H9 (cell line): Measurements from ENCODE around the gene KAT5. TPM values are rescaled to one million over a fixed set of nuclear protein-coding genes. Genes with fewer than 3 reads are reported as not detected.

ENCODE experiments used
- DNase-seq: peaks from one replicate; pipeline ENCODE4 v3.0.0-alpha.2; 2017
- H2AFZ ChIP-seq: one replicate; pipeline ENCODE4 v1.6.1; 2013; ENCODE audit warnings: mild to moderate bottlenecking, low read length, control low read depth, moderate library complexity
- H2AK5ac ChIP-seq: 2 replicates; pipeline ENCODE4 v1.6.1; 2013; ENCODE audit warnings: low read length, control low read depth, mixed read lengths; ENCODE audit not compliant: insufficient read length
- H2BK120ac ChIP-seq: one replicate; pipeline ENCODE4 v1.6.1; 2013; ENCODE audit warnings: low read depth, mild to moderate bottlenecking, low read length, control low read depth, inconsistent platforms; ENCODE audit not compliant: poor library complexity, severe bottlenecking
- H2BK12ac ChIP-seq: 2 replicates; pipeline ENCODE4 v1.6.1; 2013; ENCODE audit warnings: low read length, control low read depth, mixed read lengths, low read depth; ENCODE audit not compliant: insufficient read length
- H2BK15ac ChIP-seq: 2 replicates; pipeline ENCODE4 v1.6.1; 2013; ENCODE audit warnings: low read depth, low read length, control low read depth
- H2BK20ac ChIP-seq: one replicate; pipeline ENCODE4 v1.6.1; 2013; ENCODE audit warnings: low read depth, mild to moderate bottlenecking, low read length, control low read depth, inconsistent platforms; ENCODE audit not compliant: poor library complexity, severe bottlenecking
- H2BK5ac ChIP-seq: 2 replicates; pipeline ENCODE4 v1.6.1; 2013; ENCODE audit warnings: low read length, control low read depth, mixed read lengths; ENCODE audit not compliant: insufficient read length
- H3K14ac ChIP-seq: 2 replicates; pipeline ENCODE4 v1.6.1; 2013; ENCODE audit warnings: low read length, control low read depth; ENCODE audit not compliant: insufficient read depth
- H3K18ac ChIP-seq: 2 replicates; pipeline ENCODE4 v1.6.1; 2013; ENCODE audit warnings: low read depth, mild to moderate bottlenecking, mixed read lengths, low read length, control low read depth; ENCODE audit not compliant: insufficient read length
- H3K23ac ChIP-seq: 2 replicates; pipeline ENCODE4 v1.6.1; 2013; ENCODE audit warnings: low read length, control low read depth, mixed read lengths, low read depth; ENCODE audit not compliant: insufficient read length
- H3K23me2 ChIP-seq: 2 replicates; pipeline ENCODE4 v1.6.1; 2013; ENCODE audit warnings: low read depth, mild to moderate bottlenecking, mixed read lengths, low read length, control low read depth; ENCODE audit not compliant: insufficient read length, poor library complexity, severe bottlenecking
- H3K27ac ChIP-seq: 2 replicates; pipeline ENCODE4 v1.5.1; 2013; ENCODE audit warnings: low read length, control low read depth, mixed read lengths, low read depth; ENCODE audit not compliant: insufficient read length
- H3K27me3 ChIP-seq: 2 replicates; pipeline ENCODE4 v1.6.1; 2013; ENCODE audit warnings: low read length, control low read depth, inconsistent platforms; ENCODE audit not compliant: insufficient read depth
- H3K4ac ChIP-seq: 2 replicates; pipeline ENCODE4 v1.6.1; 2013; ENCODE audit warnings: low read depth, mild to moderate bottlenecking, control low read depth, inconsistent platforms, low read length, moderate library complexity
- H3K4me1 ChIP-seq: 2 replicates; pipeline ENCODE4 v1.6.1; 2013; ENCODE audit warnings: low read length, control low read depth, inconsistent platforms; ENCODE audit not compliant: insufficient read depth
- H3K4me2 ChIP-seq: 2 replicates; pipeline ENCODE4 v1.6.1; 2013; ENCODE audit warnings: low read length, control low read depth, mixed read lengths; ENCODE audit not compliant: insufficient read length, insufficient read depth
- H3K56ac ChIP-seq: 2 replicates; pipeline ENCODE4 v1.6.1; 2013; ENCODE audit warnings: low read depth, mild to moderate bottlenecking, mixed read lengths, low read length, control low read depth; ENCODE audit not compliant: insufficient read length
- H3K79me1 ChIP-seq: 2 replicates; pipeline ENCODE4 v1.6.1; 2013; ENCODE audit warnings: low read depth, mild to moderate bottlenecking, moderate library complexity, low read length, control low read depth, inconsistent platforms; ENCODE audit not compliant: insufficient read depth, poor library complexity, severe bottlenecking
- H3K79me2 ChIP-seq: 2 replicates; pipeline ENCODE4 v1.6.1; 2013; ENCODE audit warnings: low read length, control low read depth, inconsistent platforms; ENCODE audit not compliant: insufficient read depth
- H3K9ac ChIP-seq: 2 replicates; pipeline ENCODE4 v1.6.1; 2013; ENCODE audit warnings: low read length, control low read depth, mixed read lengths; ENCODE audit not compliant: insufficient read length; ENCODE audit errors: extremely low read depth
- H3K9me3 ChIP-seq: one replicate; pipeline ENCODE4 v1.6.1; 2013; ENCODE audit warnings: low read depth, low read length, inconsistent platforms; ENCODE audit not compliant: control insufficient read depth
- H3T11ph ChIP-seq: one replicate; pipeline ENCODE4 v1.6.1; 2013; ENCODE audit warnings: mild to moderate bottlenecking, low read length, control low read depth, inconsistent platforms
- H4K20me1 ChIP-seq: one replicate; pipeline ENCODE4 v1.6.1; 2013; ENCODE audit not compliant: control insufficient read depth, insufficient read length, insufficient read depth
- H4K5ac ChIP-seq: 2 replicates; pipeline ENCODE4 v1.6.1; 2013; ENCODE audit warnings: low read depth, mild to moderate bottlenecking, mixed read lengths, low read length, control low read depth; ENCODE audit not compliant: insufficient read length
- H4K8ac ChIP-seq: replicated peaks from 2 replicates; pipeline ENCODE4 v1.6.1; 2013; ENCODE audit warnings: low read length, control low read depth, mixed read lengths, low read depth; ENCODE audit not compliant: insufficient read length
- H4K91ac ChIP-seq: 2 replicates; pipeline ENCODE4 v1.6.1; 2013; ENCODE audit warnings: low read depth, mild to moderate bottlenecking, moderate library complexity, mixed read lengths, low read length, control low read depth; ENCODE audit not compliant: insufficient read length
- H3K27ac Mint-ChIP-seq, 3 experiments: 2 replicates in 2 of 3; 3 replicates in 1 of 3; pipeline ENCODE4 v1.8.0; 2020 to 2021; ENCODE audit warnings: mixed read lengths in 3 of 3, mild to moderate bottlenecking in 1 of 3, moderate library complexity in 1 of 3
- H3K27me3 Mint-ChIP-seq: 2 replicates; pipeline ENCODE4 v1.8.0; 2021; ENCODE audit warnings: low read depth, mild to moderate bottlenecking, moderate library complexity, mixed read lengths
- H3K36me3 Mint-ChIP-seq, 3 experiments: 2 replicates in 2 of 3; 3 replicates in 1 of 3; pipeline ENCODE4 v1.8.0; 2020 to 2021; ENCODE audit warnings: low read depth in 3 of 3, mixed read lengths in 3 of 3; ENCODE audit not compliant: insufficient read depth in 1 of 3
- H3K4me1 Mint-ChIP-seq, 2 experiments: 2 replicates each; pipeline ENCODE4 v1.8.0; 2020; ENCODE audit warnings: mixed read lengths in 2 of 2
- H3K4me3 Mint-ChIP-seq, 2 experiments: 2 replicates in 1 of 2; 3 replicates in 1 of 2; pipeline ENCODE4 v1.8.0; 2020 to 2021; ENCODE audit warnings: mild to moderate bottlenecking in 2 of 2, mixed read lengths in 2 of 2, moderate library complexity in 1 of 2
- H3K9me3 Mint-ChIP-seq, 2 experiments: 2 replicates in 1 of 2; 3 replicates in 1 of 2; pipeline ENCODE4 v1.8.0; 2020; ENCODE audit warnings: mild to moderate bottlenecking in 2 of 2, mixed read lengths in 2 of 2, moderate library complexity in 1 of 2
- CTCF ChIP-seq: fragments of 200-600 bp; sonication (generic); conservative IDR thresholded peaks from 3 replicates; pipeline ENCODE4 v1.8.0; 2021; ENCODE audit warnings: antibody characterized with exemption, mild to moderate bottlenecking
- WGBS: extraction: QIAGEN DNeasy Blood & Tissue Kit; methylation state at CpG from one replicate; pipeline ENCODE4 v1.1.7; 2013; ENCODE audit warnings: missing lambda C conversion rate, low lambda C conversion rate, mixed read lengths; ENCODE audit not compliant: insufficient read length; ENCODE audit errors: extremely low coverage; 5-methylcytosine and 5-hydroxymethylcytosine counted together
- total RNA-seq: library from RNA; stranded (reverse); gene quantifications from 2 replicates; pipeline ENCODE4 v1.2.1, GENCODE V29; 2021

KAT5 gene
- total RNA-seq, 1 experiment from 2014 or later: 56.7 TPM

GRCh38 chr11:65744026-65744698, 32.1 kb downstream of the KAT5 start:
- peak; percentile 82 for DNase-seq
- no peaks in the 10 kb centered on the region for H3K79me1 ChIP-seq
- H2AFZ ChIP-seq: no peak overlapping the region
- H2BK20ac ChIP-seq: no peak overlapping the region
- no peak overlapping the region for H2BK5ac ChIP-seq
- no peak overlapping the region for H2AK5ac ChIP-seq
- no peaks in the 10 kb centered on the region for H3K23me2 ChIP-seq
- no peak overlapping the region for H4K5ac ChIP-seq
- H3K18ac ChIP-seq: no peak overlapping the region
- Mint-ChIP-seq H3K27ac (no peak overlapping the region), H3K36me3 (no peaks in the 10 kb centered on the region), H3K9me3 (peaks cover 7 to 9% of the 10 kb centered on the region in 2 experiments; a peak in 3 of 5 replicates), H3K4me1 (no peaks in the 10 kb centered on the region), H3K4me3 (no peak overlapping the region), H3K27me3 (peaks cover 49% of the 10 kb centered on the region)
- H3K27ac ChIP-seq: no peak overlapping the region
- WGBS: no CpG with 5 or more reads among the region's 18 CpGs
- no peak overlapping the region for H4K91ac ChIP-seq
- no peaks in the 10 kb centered on the region for H4K20me1 ChIP-seq
- peak; percentile 63 for TF ChIP-seq CTCF
- H3K56ac ChIP-seq: no peak overlapping the region
- no peaks in the 10 kb centered on the region for H3K27me3 ChIP-seq
- H3K9me3 ChIP-seq: no peaks in the 10 kb centered on the region
- H3T11ph ChIP-seq: no peak overlapping the region
- no peak overlapping the region for H2BK120ac ChIP-seq
- H3K79me2 ChIP-seq: no peaks in the 10 kb centered on the region
- no peak overlapping the region for H3K23ac ChIP-seq
- no peak overlapping the region for H2BK12ac ChIP-seq
- no peak overlapping the region for H3K14ac ChIP-seq
- no peak overlapping the region for H4K8ac ChIP-seq
- H3K4me2 ChIP-seq: no peak overlapping the region
- no peak overlapping the region for H3K4ac ChIP-seq
- no peak overlapping the region for H3K9ac ChIP-seq
- no peak overlapping the region for H2BK15ac ChIP-seq
- H3K4me1 ChIP-seq: no peaks in the 10 kb centered on the region
